ENCODE results near the gene CTSE. TPM values are rescaled to one million over a fixed set of nuclear protein-coding genes. Genes with fewer than 3 reads are reported as not detected.

CTSE gene
- total and polyA plus RNA-seq, 9 of the 15 experiments (the other 6 are each of a cell fraction or from before 2014, with no cell fraction given) = 0.04 to 0.18 (median 0.09) TPM; not detected in 4

DNA sequence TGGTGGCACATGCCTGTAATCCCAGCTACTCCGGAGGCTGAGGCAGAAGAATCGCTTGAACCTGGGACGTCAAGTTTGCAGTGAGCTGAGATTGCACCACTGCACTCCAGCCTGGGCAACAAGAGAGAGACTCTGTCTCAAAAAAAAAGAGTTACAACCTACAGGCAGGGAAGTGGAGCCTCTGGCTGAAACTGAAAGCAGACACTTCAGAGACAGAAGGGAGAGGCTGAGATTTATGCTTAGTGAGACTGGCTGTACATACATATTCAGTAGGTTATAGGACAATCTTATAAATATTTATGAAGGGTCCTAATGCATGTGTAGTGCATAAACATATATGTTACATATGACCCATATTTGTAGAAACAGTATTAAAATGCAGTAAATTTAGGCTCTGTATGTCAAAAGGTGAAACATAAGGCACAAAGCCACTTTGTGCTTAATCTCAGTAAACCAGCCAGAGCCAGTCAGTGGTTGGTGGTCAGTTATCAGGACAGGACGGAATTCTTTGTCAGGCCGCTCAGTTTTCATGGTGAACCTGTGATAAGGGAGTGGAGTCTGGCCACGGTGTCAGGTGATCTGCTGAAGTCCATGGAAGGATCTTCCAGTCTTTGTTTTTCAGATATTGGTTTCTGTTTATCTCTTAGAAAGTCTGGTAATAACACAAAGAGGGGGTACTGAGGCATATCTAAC lies 42.9 kb upstream of the CTSE start (continued):
- TF ChIP-seq YY1 (IDR thresholded peaks at IDR 0.05; ENCODE audit: borderline replicate concordance in 1 of 3, control insufficient read depth in 1 of 3, extremely low read depth in 1 of 3, insufficient read depth in 3 of 3, insufficient read length in 1 of 3, insufficient replicate concordance in 2 of 3, low read depth in 1 of 3, low read length in 2 of 3) = no peak
- no peak for TF ChIP-seq COPS2 (conservative IDR thresholded peaks at IDR 0.05)
- TF ChIP-seq, protein P1, sequence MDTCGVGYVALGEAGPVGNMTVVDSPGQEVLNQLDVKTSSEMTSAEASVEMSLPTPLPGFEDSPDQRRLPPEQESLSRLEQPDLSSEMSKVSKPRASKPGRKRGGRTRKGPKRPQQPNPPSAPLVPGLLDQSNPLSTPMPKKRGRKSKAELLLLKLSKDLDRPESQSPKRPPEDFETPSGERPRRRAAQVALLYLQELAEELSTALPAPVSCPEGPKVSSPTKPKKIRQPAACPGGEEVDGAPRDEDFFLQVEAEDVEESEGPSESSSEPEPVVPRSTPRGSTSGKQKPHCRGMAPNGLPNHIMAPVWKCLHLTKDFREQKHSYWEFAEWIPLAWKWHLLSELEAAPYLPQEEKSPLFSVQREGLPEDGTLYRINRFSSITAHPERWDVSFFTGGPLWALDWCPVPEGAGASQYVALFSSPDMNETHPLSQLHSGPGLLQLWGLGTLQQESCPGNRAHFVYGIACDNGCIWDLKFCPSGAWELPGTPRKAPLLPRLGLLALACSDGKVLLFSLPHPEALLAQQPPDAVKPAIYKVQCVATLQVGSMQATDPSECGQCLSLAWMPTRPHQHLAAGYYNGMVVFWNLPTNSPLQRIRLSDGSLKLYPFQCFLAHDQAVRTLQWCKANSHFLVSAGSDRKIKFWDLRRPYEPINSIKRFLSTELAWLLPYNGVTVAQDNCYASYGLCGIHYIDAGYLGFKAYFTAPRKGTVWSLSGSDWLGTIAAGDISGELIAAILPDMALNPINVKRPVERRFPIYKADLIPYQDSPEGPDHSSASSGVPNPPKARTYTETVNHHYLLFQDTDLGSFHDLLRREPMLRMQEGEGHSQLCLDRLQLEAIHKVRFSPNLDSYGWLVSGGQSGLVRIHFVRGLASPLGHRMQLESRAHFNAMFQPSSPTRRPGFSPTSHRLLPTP (IDR thresholded peaks at IDR 0.05; ENCODE audit: borderline replicate concordance, extremely low read depth, insufficient read length) = no peak
- no peak for TF ChIP-seq ZNF785 (CRISPR knock-in tag; IDR thresholded peaks at IDR 0.05)
- no peak for TF ChIP-seq ZKSCAN3 (CRISPR knock-in tag; IDR thresholded peaks at IDR 0.05)
- peak; percentile 50 for TF ChIP-seq TFE3 (CRISPR knock-in tag; IDR thresholded peaks at IDR 0.05)
- TF ChIP-seq BDP1 (IDR thresholded peaks at IDR 0.05; ENCODE audit: insufficient read depth, insufficient read length) = no peak
- no peak for TF ChIP-seq NFIX (CRISPR knock-in tag; IDR thresholded peaks at IDR 0.05; ENCODE audit: low read depth)
- TF ChIP-seq RBBP5 (IDR thresholded peaks at IDR 0.05; ENCODE audit: borderline replicate concordance, insufficient read depth, low read length, poor library complexity, severe bottlenecking) = no peak
- TF ChIP-seq FOXK2 (conservative IDR thresholded peaks at IDR 0.05 in 1 of 2, IDR thresholded peaks at IDR 0.05 in 1 of 2; ENCODE audit: low read depth in 2 of 2) = no peak
- TF ChIP-seq NCOA1 (IDR thresholded peaks at IDR 0.05; ENCODE audit: low read depth) = 0 out of 2 replicates have a peak, but pooled peaks have one; percentile 24
- TF ChIP-seq, protein P2, sequence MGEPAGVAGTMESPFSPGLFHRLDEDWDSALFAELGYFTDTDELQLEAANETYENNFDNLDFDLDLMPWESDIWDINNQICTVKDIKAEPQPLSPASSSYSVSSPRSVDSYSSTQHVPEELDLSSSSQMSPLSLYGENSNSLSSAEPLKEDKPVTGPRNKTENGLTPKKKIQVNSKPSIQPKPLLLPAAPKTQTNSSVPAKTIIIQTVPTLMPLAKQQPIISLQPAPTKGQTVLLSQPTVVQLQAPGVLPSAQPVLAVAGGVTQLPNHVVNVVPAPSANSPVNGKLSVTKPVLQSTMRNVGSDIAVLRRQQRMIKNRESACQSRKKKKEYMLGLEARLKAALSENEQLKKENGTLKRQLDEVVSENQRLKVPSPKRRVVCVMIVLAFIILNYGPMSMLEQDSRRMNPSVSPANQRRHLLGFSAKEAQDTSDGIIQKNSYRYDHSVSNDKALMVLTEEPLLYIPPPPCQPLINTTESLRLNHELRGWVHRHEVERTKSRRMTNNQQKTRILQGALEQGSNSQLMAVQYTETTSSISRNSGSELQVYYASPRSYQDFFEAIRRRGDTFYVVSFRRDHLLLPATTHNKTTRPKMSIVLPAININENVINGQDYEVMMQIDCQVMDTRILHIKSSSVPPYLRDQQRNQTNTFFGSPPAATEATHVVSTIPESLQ (CRISPR knock-in tag; IDR thresholded peaks at IDR 0.05) = no peak
- TF ChIP-seq, protein P3, sequence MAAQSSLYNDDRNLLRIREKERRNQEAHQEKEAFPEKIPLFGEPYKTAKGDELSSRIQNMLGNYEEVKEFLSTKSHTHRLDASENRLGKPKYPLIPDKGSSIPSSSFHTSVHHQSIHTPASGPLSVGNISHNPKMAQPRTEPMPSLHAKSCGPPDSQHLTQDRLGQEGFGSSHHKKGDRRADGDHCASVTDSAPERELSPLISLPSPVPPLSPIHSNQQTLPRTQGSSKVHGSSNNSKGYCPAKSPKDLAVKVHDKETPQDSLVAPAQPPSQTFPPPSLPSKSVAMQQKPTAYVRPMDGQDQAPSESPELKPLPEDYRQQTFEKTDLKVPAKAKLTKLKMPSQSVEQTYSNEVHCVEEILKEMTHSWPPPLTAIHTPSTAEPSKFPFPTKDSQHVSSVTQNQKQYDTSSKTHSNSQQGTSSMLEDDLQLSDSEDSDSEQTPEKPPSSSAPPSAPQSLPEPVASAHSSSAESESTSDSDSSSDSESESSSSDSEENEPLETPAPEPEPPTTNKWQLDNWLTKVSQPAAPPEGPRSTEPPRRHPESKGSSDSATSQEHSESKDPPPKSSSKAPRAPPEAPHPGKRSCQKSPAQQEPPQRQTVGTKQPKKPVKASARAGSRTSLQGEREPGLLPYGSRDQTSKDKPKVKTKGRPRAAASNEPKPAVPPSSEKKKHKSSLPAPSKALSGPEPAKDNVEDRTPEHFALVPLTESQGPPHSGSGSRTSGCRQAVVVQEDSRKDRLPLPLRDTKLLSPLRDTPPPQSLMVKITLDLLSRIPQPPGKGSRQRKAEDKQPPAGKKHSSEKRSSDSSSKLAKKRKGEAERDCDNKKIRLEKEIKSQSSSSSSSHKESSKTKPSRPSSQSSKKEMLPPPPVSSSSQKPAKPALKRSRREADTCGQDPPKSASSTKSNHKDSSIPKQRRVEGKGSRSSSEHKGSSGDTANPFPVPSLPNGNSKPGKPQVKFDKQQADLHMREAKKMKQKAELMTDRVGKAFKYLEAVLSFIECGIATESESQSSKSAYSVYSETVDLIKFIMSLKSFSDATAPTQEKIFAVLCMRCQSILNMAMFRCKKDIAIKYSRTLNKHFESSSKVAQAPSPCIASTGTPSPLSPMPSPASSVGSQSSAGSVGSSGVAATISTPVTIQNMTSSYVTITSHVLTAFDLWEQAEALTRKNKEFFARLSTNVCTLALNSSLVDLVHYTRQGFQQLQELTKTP (IDR thresholded peaks at IDR 0.05; ENCODE audit: low read depth in 1 of 2, partially characterized antibody in 2 of 2) = no peak
- no peak for TF ChIP-seq BRD4 (IDR thresholded peaks at IDR 0.05)
- TF ChIP-seq ZNF57 (CRISPR knock-in tag; IDR thresholded peaks at IDR 0.05) = no peak
